GM23248 (cell line): ENCODE data around the gene BLMH. TPM values are rescaled to one million over a fixed set of nuclear protein-coding genes. Genes with fewer than 3 reads are reported as not detected.
A peak's percentile ranks its signal among the peaks of the same experiment; 100 is the strongest.

Source experiments
- DNase-seq: peaks from one replicate; pipeline ENCODE4 v3.0.0-alpha.2; 2015
- H2AFZ ChIP-seq: fragments of 200-600 bp; sonication (generic); 2 replicates; pipeline ENCODE4 v1.6.1; 2016; ENCODE audit warnings: antibody characterized with exemption
- H3F3A ChIP-seq: fragments of 200-600 bp; sonication (generic); 2 replicates; pipeline ENCODE4 v1.6.1; 2016; ENCODE audit warnings: mild to moderate bottlenecking, antibody characterized with exemption, mixed run types; ENCODE audit not compliant: insufficient read depth
- H3K27ac ChIP-seq: fragments of 200-600 bp; sonication (generic); 2 replicates; pipeline ENCODE4 v1.5.1; 2016; ENCODE audit warnings: mild to moderate bottlenecking
- H3K27me3 ChIP-seq: fragments of 200-600 bp; sonication (generic); replicated peaks from 2 replicates; pipeline ENCODE4 v1.6.1; 2016; ENCODE audit warnings: mild to moderate bottlenecking; ENCODE audit not compliant: insufficient read depth
- H3K36me3 ChIP-seq: fragments of 200-600 bp; sonication (generic); 2 replicates; pipeline ENCODE4 v1.6.1; 2016; ENCODE audit warnings: low read depth, mild to moderate bottlenecking
- H3K4me1 ChIP-seq: fragments of 200-600 bp; sonication (generic); 2 replicates; pipeline ENCODE4 v1.6.1; 2016; ENCODE audit warnings: mild to moderate bottlenecking; ENCODE audit not compliant: insufficient read depth
- H3K4me2 ChIP-seq: fragments of 200-600 bp; sonication (generic); one replicate; pipeline ENCODE4 v1.6.1; 2016; ENCODE audit warnings: mild to moderate bottlenecking; ENCODE audit not compliant: unreplicated experiment
- H3K4me3 ChIP-seq: fragments of 200-600 bp; sonication (generic); 2 replicates; pipeline ENCODE4 v1.5.1; 2016; ENCODE audit warnings: mild to moderate bottlenecking
- H3K79me2 ChIP-seq: fragments of 200-600 bp; sonication (generic); 2 replicates; pipeline ENCODE4 v1.6.1; 2016; ENCODE audit warnings: mild to moderate bottlenecking; ENCODE audit not compliant: insufficient read depth
- H3K9ac ChIP-seq: fragments of 200-600 bp; sonication (generic); 2 replicates; pipeline ENCODE4 v1.6.1; 2016; ENCODE audit warnings: mild to moderate bottlenecking
- H3K9me2 ChIP-seq: fragments of 200-600 bp; sonication (generic); 2 replicates; pipeline ENCODE4 v1.6.1; 2016; ENCODE audit warnings: mixed run types, mild to moderate bottlenecking, moderate library complexity; ENCODE audit not compliant: insufficient read depth
- H3K9me3 ChIP-seq: fragments of 200-600 bp; sonication (generic); one replicate; pipeline ENCODE4 v1.6.1; 2017; ENCODE audit warnings: low read depth
- H4K20me1 ChIP-seq: fragments of 200-600 bp; sonication (generic); 2 replicates; pipeline ENCODE4 v1.6.0; 2016; ENCODE audit not compliant: insufficient read depth
- EZH2 ChIP-seq: fragments of 200-600 bp; sonication (generic); IDR thresholded peaks from 2 replicates; pipeline ENCODE4 v1.6.1; 2018; ENCODE audit warnings: antibody characterized with exemption, mild to moderate bottlenecking; ENCODE audit not compliant: insufficient read depth, poor library complexity, severe bottlenecking
- EZH2phosphoT487 ChIP-seq: fragments of 200-600 bp; sonication (generic); IDR thresholded peaks from 2 replicates; pipeline ENCODE4 v1.6.1; 2018; ENCODE audit warnings: antibody characterized with exemption, moderate library complexity, mild to moderate bottlenecking, low read depth; ENCODE audit not compliant: insufficient read depth
- WGBS, 2 experiments: methylation state at CpG; one replicate each; pipeline ENCODE4 v1.1.6; 2015 to 2017; ENCODE audit warnings: low lambda C conversion rate in 2 of 2, low coverage in 1 of 2; ENCODE audit errors: missing lambda C conversion rate in 2 of 2; 5-methylcytosine and 5-hydroxymethylcytosine counted together
- in situ Hi-C: fragments of 300-500 bp; cut with MboI; formaldehyde crosslinking; loops from 2 replicates; pipeline ENCODE4 v1.15.0; 2020
- polyA plus RNA-seq: library from polyadenylated mRNA; unstranded; fragments of >200 nt; fragmentation: Nextera tagmentation; extraction: Ambion mirVana; gene quantifications from 2 replicates; pipeline ENCODE4 v1.2.1, GENCODE V29; 2016
- total RNA-seq: library from RNA; depleted of rRNA; stranded (reverse); fragments of >200 nt; shearing (Covaris generic); gene quantifications from 2 replicates; pipeline ENCODE4 v1.2.3, GENCODE V29; 2014

The BLMH gene
- total and polyA plus RNA-seq, 2 experiments from 2014 or later, result 17.3 to 22.4 TPM

DNA sequence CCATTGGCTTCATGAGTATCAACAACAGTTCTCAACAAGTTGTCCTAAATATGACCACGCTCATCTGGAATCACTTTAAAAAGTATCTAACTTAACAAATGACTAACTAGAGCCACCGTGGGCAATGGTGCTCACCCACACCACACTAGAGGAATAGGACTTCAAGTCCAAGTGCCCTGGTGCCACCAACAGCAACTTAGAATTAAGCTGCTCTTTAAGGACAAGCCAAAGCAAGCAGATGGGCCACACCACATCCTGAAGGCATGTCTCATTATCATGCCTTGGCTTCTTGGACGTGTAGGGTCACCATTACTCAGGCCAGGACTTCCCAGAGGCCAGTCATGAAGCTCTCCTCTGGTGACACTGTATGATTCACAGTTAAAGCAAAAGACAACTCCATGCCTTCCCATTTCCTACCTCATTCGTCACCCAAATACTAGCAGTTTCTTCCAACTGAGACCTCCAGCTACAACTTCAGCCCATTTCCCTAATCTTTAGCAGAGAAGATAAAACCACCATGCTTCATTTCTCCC lies 46.8 kb downstream of the BLMH start:
- H3K27ac ChIP-seq, result peak overlapping the region; percentile 53
- no peak overlapping the region for H3K4me3 ChIP-seq
- WGBS, 2 experiments, result 12% methylated on average over 4 of the region's 4 CpGs
- peaks cover 14% of the 10 kb centered on the region for H3K4me1 ChIP-seq
- H3K27me3 ChIP-seq, result no peaks in the 10 kb centered on the region
- in situ Hi-C loops, result no loop called here
- H4K20me1 ChIP-seq, result no peaks in the 10 kb centered on the region
- H3K9ac ChIP-seq, result no peak overlapping the region
- 0 out of 2 replicates have a peak overlapping the region, but pooled peaks have one; percentile 3 for H2AFZ ChIP-seq
- peaks cover 20% of the 10 kb centered on the region for H3F3A ChIP-seq
- no peaks in the 10 kb centered on the region for H3K9me2 ChIP-seq
- peaks cover 6% of the 10 kb centered on the region; the same call in 1 of the 2 replicates for H3K36me3 ChIP-seq
- H3K9me3 ChIP-seq, result no peaks in the 10 kb centered on the region
- H3K4me2 ChIP-seq, result peak overlapping the region; percentile 59
- TF ChIP-seq EZH2, result no peak
- TF ChIP-seq EZH2phosphoT487, result 0 out of 2 replicates have a peak, but pooled peaks have one; percentile 60
- DNase-seq, result peak; percentile 94
- no peaks in the 10 kb centered on the region for H3K79me2 ChIP-seq

DNA sequence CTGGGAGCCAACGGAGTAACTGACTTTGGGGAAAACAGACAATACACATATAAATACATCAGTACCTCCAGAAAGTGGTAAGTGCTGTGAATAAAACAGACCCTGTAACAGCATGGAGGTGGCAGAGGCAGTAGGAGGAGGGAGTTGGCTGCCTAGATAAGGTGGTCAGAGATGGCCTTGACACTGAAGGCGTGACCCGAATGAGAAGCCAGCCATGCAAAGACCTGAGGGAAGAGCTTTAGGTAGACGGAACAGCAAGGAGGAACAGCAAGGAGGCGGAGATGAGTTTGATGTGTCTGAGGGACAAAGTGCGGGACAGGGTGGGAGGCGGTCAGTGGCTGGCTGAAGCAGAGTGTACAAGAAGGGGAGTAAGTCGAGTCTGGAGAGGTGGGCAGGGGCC lies 48.2 kb downstream of the BLMH start:
- 96 to 97% methylated on average over 8 of the region's 8 CpGs for WGBS, 2 experiments
- in situ Hi-C loops, result no loop called here

DNA sequence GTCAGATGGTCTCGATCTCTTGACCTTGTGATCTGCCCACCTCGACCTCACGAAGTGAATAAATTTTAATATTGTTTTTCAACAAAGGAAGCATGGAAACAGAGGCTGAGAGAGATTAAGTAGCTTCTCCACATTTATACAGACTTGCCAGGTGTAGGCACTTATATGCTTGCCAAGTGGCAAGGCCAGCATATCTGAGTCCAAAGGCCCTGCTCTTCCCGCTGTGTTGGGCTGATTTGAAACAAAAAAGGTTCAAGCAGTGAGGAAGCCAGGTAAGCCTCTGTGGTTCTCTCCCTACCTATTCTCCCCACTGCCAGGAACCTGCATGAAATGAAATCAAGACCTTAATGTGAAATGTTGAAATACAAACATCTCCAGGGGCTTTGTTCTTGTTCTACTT lies 48.7 kb downstream of the BLMH start:
- H3K27me3 ChIP-seq, result no peaks in the 10 kb centered on the region
- peaks cover 6% of the 10 kb centered on the region; the same call in 1 of the 2 replicates for H3K36me3 ChIP-seq
- in situ Hi-C loops, result no loop called here
- H3K9me2 ChIP-seq, result no peaks in the 10 kb centered on the region
- TF ChIP-seq EZH2phosphoT487 (no peak), EZH2 (no peak)
- H3K4me3 ChIP-seq, result no peak overlapping the region
- H3F3A ChIP-seq, result peaks cover 20% of the 10 kb centered on the region
- H3K79me2 ChIP-seq, result no peaks in the 10 kb centered on the region
- no peaks in the 10 kb centered on the region for H4K20me1 ChIP-seq
- H3K9ac ChIP-seq, result no peak overlapping the region
- DNase-seq, result no peak
- WGBS, 2 experiments, result 98 to 100% methylated on average over 4 of the region's 4 CpGs
- no peaks in the 10 kb centered on the region for H3K9me3 ChIP-seq
- peaks cover 14% of the 10 kb centered on the region for H3K4me1 ChIP-seq
- H3K4me2 ChIP-seq, result no peak overlapping the region
- no peak overlapping the region for H3K27ac ChIP-seq
- H2AFZ ChIP-seq, result no peak overlapping the region

More for the DNA sequence above, 48.2 kb downstream of the BLMH start:
- Histone ChIP-seq H3K9me2 (no peaks in the 10 kb centered on the region), H3K4me2 (no peak overlapping the region), H3K27ac (no peak overlapping the region), H4K20me1 (no peaks in the 10 kb centered on the region), H3K9ac (no peak overlapping the region), H3K36me3 (peaks cover 6% of the 10 kb centered on the region; the same call in 1 of the 2 replicates), H3K4me3 (no peak overlapping the region), H3F3A (peaks cover 20% of the 10 kb centered on the region), H3K9me3 (no peaks in the 10 kb centered on the region), H3K27me3 (no peaks in the 10 kb centered on the region), H2AFZ (no peak overlapping the region), H3K79me2 (no peaks in the 10 kb centered on the region), H3K4me1 (peaks cover 14% of the 10 kb centered on the region)
- no peak for DNase-seq
- no peak for TF ChIP-seq EZH2

DNA sequence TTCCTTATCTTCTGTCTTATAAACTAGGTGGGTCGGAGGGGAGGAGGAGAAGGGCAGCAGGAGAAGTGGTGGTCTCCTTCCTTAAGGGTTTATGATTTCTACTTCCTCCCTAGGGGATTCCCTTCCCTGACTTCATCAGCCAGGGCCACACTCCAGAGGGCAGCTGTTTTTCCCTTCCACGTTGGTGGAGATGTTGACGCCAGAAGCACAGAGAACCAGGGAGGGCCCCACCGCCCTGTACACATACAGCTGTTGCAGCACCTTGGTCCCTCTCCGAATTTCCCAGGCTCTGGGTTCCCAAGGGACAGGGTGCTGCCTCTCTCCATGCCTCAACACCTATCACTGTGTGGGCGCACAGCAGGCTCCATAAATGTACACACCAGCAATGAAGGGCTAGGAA lies 50.7 kb downstream of the BLMH start:
- Histone ChIP-seq H3K9me2 (no peaks in the 10 kb centered on the region), H3K4me1 (peaks cover 22% of the 10 kb centered on the region)

More for the DNA sequence above, 50.7 kb downstream of the BLMH start:
- no peaks in the 10 kb centered on the region for H4K20me1 ChIP-seq
- no peaks in the 10 kb centered on the region for H3K79me2 ChIP-seq
- no peak for DNase-seq
- no peak overlapping the region for H3K9ac ChIP-seq
- no peaks in the 10 kb centered on the region for H3K36me3 ChIP-seq
- H3F3A ChIP-seq, result peaks cover 16% of the 10 kb centered on the region
- no peak overlapping the region for H3K27ac ChIP-seq
- in situ Hi-C loops, result no loop called here
- peaks cover 10% of the 10 kb centered on the region for H3K27me3 ChIP-seq
- H2AFZ ChIP-seq, result no peak overlapping the region
- WGBS, 2 experiments, result 81 to 88% methylated on average over 6 of the region's 6 CpGs
- no peak overlapping the region for H3K4me2 ChIP-seq
- TF ChIP-seq EZH2phosphoT487 (no peak), EZH2 (no peak)
- no peak overlapping the region for H3K4me3 ChIP-seq
- H3K9me3 ChIP-seq, result no peaks in the 10 kb centered on the region
